Naive thymus-derived CD4-positive, alpha-beta T cell (primary cell): ENCODE measurements around the gene MKS1. TPM values are rescaled to one million over a fixed set of nuclear protein-coding genes. Genes with fewer than 3 reads are reported as not detected.

Source experiments
- ATAC-seq: fragments of 150-1000 bp; cut with Tn5 transposase; 2 replicates; pipeline ENCODE4 v1.10.0; 2021; ENCODE audit warnings: mild to moderate bottlenecking, moderate library complexity
- CTCF ChIA-PET: fragments of 350-600 bp; sonication (Branson Sonifier 250); formaldehyde crosslinking; loops from one replicate; lab custom pipeline; 2021; ENCODE audit warnings: antibody characterized with exemption; lab: Charles Lee
- POLR2A ChIA-PET: fragments of 350-600 bp; sonication (Branson Sonifier 250); formaldehyde crosslinking; loops from one replicate; lab custom pipeline; 2021; ENCODE audit warnings: antibody characterized with exemption, inconsistent platforms; lab: Charles Lee
- DNase-seq, 9 donors: peaks; one replicate each; pipeline versions ENCODE4 v3.0.0 to v3.0.0-alpha.2; 2020 to 2022; ENCODE audit warnings: mixed read lengths in 1 of 9
- H3K27ac ChIP-seq: one replicate; pipeline ENCODE4 v1.7.0; 2013; ENCODE audit warnings: mild to moderate bottlenecking, low read depth, low read length, moderate library complexity
- H3K27me3 ChIP-seq, 2 donors: one replicate each; pipeline ENCODE4 v1.7.0; 2013; ENCODE audit warnings: low read length in 2 of 2, mild to moderate bottlenecking in 2 of 2, moderate library complexity in 2 of 2; ENCODE audit not compliant: control insufficient read depth in 2 of 2, insufficient read depth in 2 of 2
- H3K36me3 ChIP-seq, 3 experiments: 1 replicate in 2 of 3; 2 replicates in 1 of 3; pipeline ENCODE4 v1.7.0; 2013; ENCODE audit warnings: low read length in 3 of 3, mild to moderate bottlenecking in 3 of 3, moderate library complexity in 1 of 3; ENCODE audit not compliant: insufficient read depth in 3 of 3, control insufficient read depth in 2 of 3
- H3K4me1 ChIP-seq, 2 donors: one replicate each; pipeline ENCODE4 v1.7.0; 2013; ENCODE audit warnings: low read length in 2 of 2, mild to moderate bottlenecking in 2 of 2, moderate library complexity in 1 of 2; ENCODE audit not compliant: control insufficient read depth in 2 of 2, insufficient read depth in 2 of 2
- H3K4me3 ChIP-seq: 2 replicates; pipeline ENCODE4 v1.7.0; 2013; ENCODE audit warnings: mild to moderate bottlenecking, low read length
- H3K9me3 ChIP-seq, 3 experiments: 1 replicate in 2 of 3; 2 replicates in 1 of 3; pipeline ENCODE4 v1.7.0; 2013; ENCODE audit warnings: low read length in 3 of 3; ENCODE audit not compliant: control insufficient read depth in 2 of 3
- H3K27ac Mint-ChIP-seq, 9 donors: one replicate each; pipeline ENCODE4 v1.8.0; 2020 to 2022; ENCODE audit warnings: mixed read lengths in 9 of 9, mild to moderate bottlenecking in 8 of 9, moderate library complexity in 5 of 9, inconsistent platforms in 2 of 9
- H3K27me3 Mint-ChIP-seq, 5 donors: one replicate each; pipeline ENCODE4 v1.8.0; 2021 to 2022; ENCODE audit warnings: mixed read lengths in 5 of 5, mild to moderate bottlenecking in 1 of 5
- H3K36me3 Mint-ChIP-seq, 5 donors: one replicate each; pipeline ENCODE4 v1.8.0; 2020 to 2022; ENCODE audit warnings: mixed read lengths in 5 of 5, mild to moderate bottlenecking in 3 of 5, inconsistent platforms in 1 of 5
- H3K4me1 Mint-ChIP-seq, 7 donors: one replicate each; pipeline ENCODE4 v1.8.0; 2020 to 2022; ENCODE audit warnings: mixed read lengths in 7 of 7, mild to moderate bottlenecking in 3 of 7, inconsistent platforms in 1 of 7
- H3K4me3 Mint-ChIP-seq, 10 donors: one replicate each; pipeline ENCODE4 v1.8.0; 2020 to 2022; ENCODE audit warnings: mild to moderate bottlenecking in 10 of 10, mixed read lengths in 10 of 10, moderate library complexity in 6 of 10, inconsistent platforms in 2 of 10
- H3K9me3 Mint-ChIP-seq, 11 donors: one replicate each; pipeline ENCODE4 v1.8.0; 2020 to 2022; ENCODE audit warnings: mixed read lengths in 11 of 11, mild to moderate bottlenecking in 4 of 11, inconsistent platforms in 1 of 11, moderate library complexity in 1 of 11
- intact Hi-C, 2 donors: fragments of 100-400 bp; cut with micrococcal nuclease; formaldehyde crosslinking; loops; one replicate each; pipeline ENCODE4 v1.15.1; 2023
- polyA plus RNA-seq, 2 donors: library from polyadenylated mRNA; unstranded; fragments of 300-500 nt; fragmentation: Illumina TruSeq; gene quantifications; one replicate each; pipeline ENCODE4 v1.2.3, GENCODE V29; 2021
- total RNA-seq, 6 experiments: library from RNA in 5 of 6; stranded (reverse) in 5 of 6; gene quantifications; 1 replicate in 5 of 6; 2 replicates in 1 of 6; pipeline ENCODE4 v1.2.3 and lab custom pipeline; 2021 to 2026

The MKS1 gene
- total RNA-seq (10 to 100 TPM in 4 of 5 experiments, 1 to 10 TPM in 1; 10.0 to 29.1 (median 19.7) TPM), polyA plus RNA-seq (10 to 100 TPM; 13.5 to 14.5 TPM), total RNA-seq (lab: John Stamatoyannopoulos, UW) (14.8 reads per million, percentile 44 among the genes with 10 or more reads in this experiment)

DNA sequence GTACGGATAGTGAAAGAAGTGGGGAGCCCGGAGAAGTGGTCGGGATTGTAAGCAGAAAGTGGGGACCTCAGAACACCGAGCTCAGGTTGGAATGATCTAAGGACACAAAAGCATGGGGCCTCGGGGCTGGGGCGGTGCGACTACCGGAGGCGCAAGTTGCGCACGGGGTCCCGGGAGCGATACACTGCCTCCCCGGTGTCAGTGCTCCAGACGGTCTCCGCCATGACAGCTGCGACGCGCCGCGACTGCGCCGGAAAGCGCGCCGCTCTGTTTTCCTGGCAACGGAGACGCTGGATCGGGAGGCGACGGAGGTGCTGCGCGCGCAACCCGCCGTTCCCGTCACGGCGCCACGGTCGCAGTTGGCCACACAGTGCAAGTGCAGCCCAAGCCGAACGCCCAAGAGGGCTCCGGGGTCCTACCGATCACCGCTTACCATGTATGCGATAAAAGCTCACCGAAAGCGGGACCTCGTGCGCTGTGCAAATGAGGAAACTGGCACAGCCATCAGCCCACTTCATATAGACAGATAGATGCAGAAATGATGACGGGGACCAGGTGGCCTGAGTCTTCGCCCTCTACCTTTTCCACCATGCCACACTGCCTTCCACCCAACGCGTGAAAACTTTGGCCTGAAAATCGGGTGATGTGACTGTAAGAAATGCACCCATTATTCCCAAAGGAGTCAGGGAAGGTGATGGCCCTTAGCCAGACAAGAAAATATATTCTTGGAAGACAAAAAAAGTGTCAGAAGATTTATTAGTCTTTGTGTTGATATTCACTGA, at the start of gene MKS1:
Gene MKS1 (minus strand): TSS at position 249 of the 782 bp plus-strand sequence. CDS start 25 bp downstream, at position 224.
- H3K4me3 Mint-ChIP-seq: peak within 1 kb of the TSS; percentile 86 to 96 (median 94)
- intact Hi-C loops: loop anchor here (1.0 to 5.0 kb wide), 18 partner anchors 19 to 1132 kb away; partner anchors contain the start of genes SRSF1 (in 2 of the 2), AKAP1 (in 1 of the 2), MRPS23 (in 1 of the 2) and PRR11 (in 1 of the 2)

DNA sequence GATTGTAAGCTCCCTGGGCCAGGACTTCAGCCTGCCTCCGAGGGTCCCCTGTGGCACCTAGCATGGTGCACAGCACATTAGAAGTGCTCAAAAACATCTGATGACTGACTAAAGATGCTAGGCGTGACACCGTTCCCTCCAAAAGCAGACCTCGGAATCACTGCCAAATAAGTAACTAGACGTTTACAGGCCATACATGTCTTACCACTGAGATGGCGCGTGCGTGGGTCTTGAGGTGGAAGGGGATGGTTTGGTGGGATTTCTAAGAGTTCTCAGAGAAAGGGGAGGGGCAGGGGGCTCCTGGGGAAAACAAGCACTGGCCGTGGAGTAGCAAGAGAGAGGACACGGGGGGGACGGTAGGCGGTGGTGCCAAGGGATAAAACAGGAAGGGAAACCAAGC, 49.3 kb upstream of the MKS1 start:
- no peak overlapping the region for H3K4me3 Mint-ChIP-seq
- no peaks in the 10 kb centered on the region for H3K4me1 ChIP-seq
- no peak overlapping the region for H3K4me3 ChIP-seq
- no peaks in the 10 kb centered on the region for H3K36me3 Mint-ChIP-seq
- peak in 1 of 9 donors; percentile 8 for DNase-seq
- H3K9me3 Mint-ChIP-seq: peaks cover 0 to 2% (median 0%) of the 10 kb centered on the region in 11 donors
- no peaks in the 10 kb centered on the region for H3K4me1 Mint-ChIP-seq
- H3K27me3 Mint-ChIP-seq: peaks cover 24 to 39% (median 31%) of the 10 kb centered on the region in 5 donors
- peaks cover 0 to 9% of the 10 kb centered on the region in 2 donors for H3K27me3 ChIP-seq
- no peaks in the 10 kb centered on the region for H3K9me3 ChIP-seq
- POLR2A ChIA-PET: no interaction called here
- H3K27ac ChIP-seq: no peak overlapping the region
- intact Hi-C loops: no loop called here
- ATAC-seq: no peak
- H3K27ac Mint-ChIP-seq: no peak overlapping the region
- CTCF ChIA-PET: no interaction called here
- no peaks in the 10 kb centered on the region for H3K36me3 ChIP-seq

More for the DNA sequence above, at the start of gene MKS1:
- peak within 1 kb of the TSS; percentile 92 to 98 (median 97) for H3K27ac Mint-ChIP-seq
- peak; percentile 90 to 96 (median 94) for DNase-seq
- H3K4me1 Mint-ChIP-seq: peaks cover 7 to 33% (median 23%) of the 10 kb centered on the region in 7 donors
- Histone ChIP-seq H3K36me3 (peaks cover 0 to 18% (median 0%) of the 10 kb centered on the region in 3 experiments), H3K4me3 (peak within 1 kb of the TSS; percentile 68), H3K27ac (peak within 1 kb of the TSS; percentile 77), H3K9me3 (no peaks in the 10 kb centered on the region), H3K27me3 (no peaks in the 10 kb centered on the region), H3K4me1 (peaks cover 8 to 9% of the 10 kb centered on the region in 2 donors)
- POLR2A ChIA-PET: interaction anchor here (0.8 to 1.9 kb wide), 4 partner anchors 19 to 370 kb away, joined by 4 to 7 read pairs (median 5); partner anchors contain the start of genes MRPS23 and SRSF1
- H3K9me3 Mint-ChIP-seq: no peaks in the 10 kb centered on the region
- H3K27me3 Mint-ChIP-seq: peaks cover 0 to 18% (median 0%) of the 10 kb centered on the region in 5 donors
- CTCF ChIA-PET: interaction anchor here (0.6 to 1.0 kb wide), 2 partner anchors 20 to 97 kb away, joined by 3 to 4 read pairs; no protein-coding TSS in a partner anchor
- ATAC-seq: peak; percentile 98
- peaks cover 0 to 9% (median 0%) of the 10 kb centered on the region in 5 donors for H3K36me3 Mint-ChIP-seq

DNA sequence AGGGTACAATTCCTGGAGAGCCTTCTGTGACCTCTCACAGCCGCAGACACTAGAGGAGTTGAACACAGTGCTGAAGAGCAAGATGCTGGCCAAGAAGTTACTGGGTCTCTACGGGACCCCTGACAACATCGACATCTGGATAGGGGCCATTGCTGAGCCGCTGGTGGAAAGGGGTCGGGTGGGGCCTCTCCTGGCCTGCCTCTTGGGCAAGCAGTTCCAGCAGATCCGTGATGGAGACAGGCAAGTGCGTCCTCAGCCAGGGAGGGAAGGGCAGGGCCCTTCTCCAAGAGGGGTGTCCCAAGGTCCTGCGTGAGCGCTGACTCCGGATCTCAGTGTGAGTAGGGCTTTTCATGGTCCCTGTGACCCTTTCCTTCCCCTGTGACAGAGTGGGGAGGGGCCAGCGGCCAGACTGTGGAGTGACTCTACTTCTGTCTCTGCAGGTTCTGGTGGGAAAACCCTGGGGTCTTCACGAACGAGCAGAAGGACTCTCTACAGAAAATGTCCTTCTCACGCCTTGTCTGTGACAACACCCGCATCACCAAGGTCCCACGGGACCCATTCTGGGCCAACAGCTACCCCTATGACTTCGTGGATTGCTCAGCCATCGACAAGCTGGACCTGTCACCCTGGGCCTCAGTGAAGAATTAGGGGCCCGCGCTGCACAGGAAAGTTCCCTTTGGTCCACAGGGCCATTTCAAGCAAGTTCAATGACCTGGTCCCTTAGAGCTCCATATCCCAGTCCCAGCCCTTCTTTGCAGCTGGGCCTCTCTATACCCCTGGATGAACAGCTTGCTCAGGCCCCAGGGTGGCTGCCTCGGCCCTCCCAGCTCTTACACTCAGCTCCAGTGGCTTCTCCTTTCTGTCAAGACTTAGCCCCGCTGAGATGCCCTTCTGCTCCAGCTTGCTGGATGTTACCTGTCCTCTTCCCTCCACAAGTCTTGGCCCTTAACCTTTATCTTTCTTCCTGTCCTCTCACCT, 48.6 kb upstream of the MKS1 start:
- DNase-seq (peak in 1 of 9 donors; percentile 17), ATAC-seq (no peak)
- no peak overlapping the region for H3K4me3 ChIP-seq
- Mint-ChIP-seq H3K9me3 (peaks cover 0 to 2% (median 0%) of the 10 kb centered on the region in 11 donors), H3K27me3 (peaks cover 31 to 46% (median 37%) of the 10 kb centered on the region in 5 donors), H3K27ac (no peak overlapping the region), H3K4me3 (no peak overlapping the region), H3K36me3 (no peaks in the 10 kb centered on the region), H3K4me1 (peaks cover 0 to 2% (median 0%) of the 10 kb centered on the region in 7 donors)
- H3K36me3 ChIP-seq: no peaks in the 10 kb centered on the region
- ChIA-PET CTCF (no interaction called here), POLR2A (no interaction called here)
- no peaks in the 10 kb centered on the region for H3K4me1 ChIP-seq
- H3K27ac ChIP-seq: no peak overlapping the region
- no peaks in the 10 kb centered on the region for H3K9me3 ChIP-seq
- H3K27me3 ChIP-seq: peaks cover 0 to 9% of the 10 kb centered on the region in 2 donors
- intact Hi-C loops: no loop called here

DNA sequence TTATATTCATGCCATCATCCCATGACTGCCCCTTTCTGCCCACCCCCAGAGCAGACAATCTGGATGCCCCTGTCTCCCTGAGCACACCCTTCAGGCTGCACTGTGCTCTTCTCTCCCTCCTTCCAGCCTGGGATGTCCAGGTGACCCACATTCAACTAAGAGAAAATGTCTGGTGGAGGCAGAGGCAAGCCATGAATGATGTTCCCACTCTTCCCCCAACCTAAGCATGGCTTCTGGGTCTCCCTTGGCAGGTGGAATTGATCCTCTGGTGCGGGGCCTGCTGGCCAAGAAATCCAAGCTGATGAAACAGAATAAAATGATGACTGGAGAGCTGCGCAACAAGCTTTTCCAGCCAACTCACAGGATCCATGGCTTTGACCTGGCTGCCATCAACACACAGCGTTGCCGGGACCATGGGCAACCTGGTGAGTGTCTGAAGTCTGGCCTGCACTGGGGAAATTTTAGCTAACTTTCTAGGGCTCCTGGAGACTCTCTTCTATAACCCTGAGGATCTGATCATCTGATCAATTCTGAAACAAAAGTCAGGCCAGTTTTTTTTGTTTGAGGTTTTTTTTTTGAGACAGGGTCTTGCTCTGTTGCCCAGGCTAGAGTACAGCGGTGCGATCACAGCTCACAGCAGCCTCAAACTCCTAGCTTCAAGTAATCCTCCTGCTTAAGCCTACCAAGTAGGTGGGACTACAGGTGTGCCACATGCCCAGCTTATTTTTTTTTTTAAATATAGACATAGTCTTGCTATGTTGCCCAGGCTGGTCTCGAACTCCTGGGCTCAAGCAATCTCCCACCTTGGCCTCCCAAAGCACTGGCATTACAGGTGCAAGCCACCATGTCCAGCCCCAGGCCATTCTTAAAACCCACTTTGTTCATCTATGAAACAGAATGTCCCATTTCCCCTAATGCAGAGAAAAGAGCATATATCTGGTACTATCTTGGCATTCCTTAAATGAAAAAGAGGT, 47.1 kb upstream of the MKS1 start:
- Mint-ChIP-seq H3K4me3 (no peak overlapping the region), H3K27me3 (peaks cover 43 to 60% (median 49%) of the 10 kb centered on the region in 5 donors), H3K9me3 (peaks cover 0 to 2% (median 0%) of the 10 kb centered on the region in 11 donors), H3K36me3 (no peaks in the 10 kb centered on the region), H3K27ac (no peak overlapping the region), H3K4me1 (peaks cover 0 to 2% (median 0%) of the 10 kb centered on the region in 7 donors)
- no peaks in the 10 kb centered on the region for H3K36me3 ChIP-seq
- ATAC-seq (no peak), DNase-seq (peak in 1 of 9 donors; percentile 8)
- no peaks in the 10 kb centered on the region for H3K4me1 ChIP-seq
- POLR2A ChIA-PET: no interaction called here
- no peak overlapping the region for H3K4me3 ChIP-seq
- H3K27ac ChIP-seq: no peak overlapping the region
- H3K9me3 ChIP-seq: no peaks in the 10 kb centered on the region
- intact Hi-C loops: no loop called here
- peaks cover 0 to 9% of the 10 kb centered on the region in 2 donors for H3K27me3 ChIP-seq
- CTCF ChIA-PET: interaction anchor here (0.5 kb wide), 1 partner anchor 10 kb away, joined by 3 read pairs; no protein-coding TSS in a partner anchor

DNA sequence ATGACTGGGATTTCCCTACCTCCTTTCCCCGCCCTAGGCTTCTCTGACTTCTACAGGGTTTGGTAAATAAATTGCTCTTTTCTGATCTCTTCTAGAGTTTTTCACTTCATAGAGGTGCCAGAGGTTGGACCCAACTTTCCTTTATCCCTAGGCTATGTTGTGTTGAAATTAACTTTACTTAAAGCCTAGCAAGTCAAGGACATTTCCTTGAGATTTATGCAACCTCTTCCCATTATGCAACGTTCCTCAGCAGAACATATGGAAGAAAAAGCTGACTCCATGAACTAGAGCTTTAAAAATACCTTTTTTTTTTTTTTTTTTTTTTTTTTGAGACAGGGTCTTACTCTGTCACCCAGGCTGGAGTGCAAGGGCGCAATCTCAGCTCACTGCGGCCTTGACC, 46.2 kb upstream of the MKS1 start:
- H3K27ac Mint-ChIP-seq: no peak overlapping the region
- peaks cover 0 to 2% (median 0%) of the 10 kb centered on the region in 11 donors for H3K9me3 Mint-ChIP-seq
- peaks cover 52 to 68% (median 55%) of the 10 kb centered on the region in 5 donors for H3K27me3 Mint-ChIP-seq
- DNase-seq: no peak
- Histone ChIP-seq H3K4me3 (no peak overlapping the region), H3K36me3 (no peaks in the 10 kb centered on the region), H3K27ac (no peak overlapping the region), H3K4me1 (no peaks in the 10 kb centered on the region), H3K9me3 (no peaks in the 10 kb centered on the region), H3K27me3 (peaks cover 0 to 9% of the 10 kb centered on the region in 2 donors)
- H3K4me1 Mint-ChIP-seq: peaks cover 0 to 2% (median 0%) of the 10 kb centered on the region in 7 donors
- POLR2A ChIA-PET: no interaction called here
- no peak overlapping the region for H3K4me3 Mint-ChIP-seq
- no peak for ATAC-seq
- no peaks in the 10 kb centered on the region for H3K36me3 Mint-ChIP-seq
- CTCF ChIA-PET: interaction anchor here (0.5 kb wide), 1 partner anchor 9 kb away, joined by 3 read pairs; no protein-coding TSS in a partner anchor
- intact Hi-C loops: no loop called here
